Liver (tissue), 3 donors: ENCODE results near the gene WNT3A.

Experiments
- HNF4G ChIP-seq: IDR thresholded peaks from 2 replicates; pipeline ENCODE4 v1.6.1; 2016; ENCODE audit warnings: antibody characterized with exemption
- NR2F2 ChIP-seq: IDR thresholded peaks from 2 replicates; pipeline ENCODE4 v1.6.1; 2016; ENCODE audit warnings: antibody characterized with exemption
- SP1 ChIP-seq: IDR thresholded peaks from 2 replicates; pipeline ENCODE4 v1.6.1; 2018; ENCODE audit warnings: antibody characterized with exemption, mild to moderate bottlenecking
- TAF1 ChIP-seq: conservative IDR thresholded peaks from 2 replicates; pipeline ENCODE4 v1.6.1; 2016; ENCODE audit warnings: antibody characterized with exemption, mild to moderate bottlenecking
- TF ChIP-seq, protein P1 (sequence below): fragments of 150-350 bp; IDR thresholded peaks from 2 replicates; pipeline ENCODE4 v1.5.1; 2017; ENCODE audit warnings: improper control_type of control experiment, low read depth, low read length; ENCODE audit not compliant: missing input control
- TF ChIP-seq, protein P2 (sequence below): IDR thresholded peaks from 2 replicates; pipeline ENCODE4 v1.6.1; 2016; ENCODE audit warnings: antibody characterized with exemption
- donor health status: healthy.
- donor health status: healthy.

DNA sequence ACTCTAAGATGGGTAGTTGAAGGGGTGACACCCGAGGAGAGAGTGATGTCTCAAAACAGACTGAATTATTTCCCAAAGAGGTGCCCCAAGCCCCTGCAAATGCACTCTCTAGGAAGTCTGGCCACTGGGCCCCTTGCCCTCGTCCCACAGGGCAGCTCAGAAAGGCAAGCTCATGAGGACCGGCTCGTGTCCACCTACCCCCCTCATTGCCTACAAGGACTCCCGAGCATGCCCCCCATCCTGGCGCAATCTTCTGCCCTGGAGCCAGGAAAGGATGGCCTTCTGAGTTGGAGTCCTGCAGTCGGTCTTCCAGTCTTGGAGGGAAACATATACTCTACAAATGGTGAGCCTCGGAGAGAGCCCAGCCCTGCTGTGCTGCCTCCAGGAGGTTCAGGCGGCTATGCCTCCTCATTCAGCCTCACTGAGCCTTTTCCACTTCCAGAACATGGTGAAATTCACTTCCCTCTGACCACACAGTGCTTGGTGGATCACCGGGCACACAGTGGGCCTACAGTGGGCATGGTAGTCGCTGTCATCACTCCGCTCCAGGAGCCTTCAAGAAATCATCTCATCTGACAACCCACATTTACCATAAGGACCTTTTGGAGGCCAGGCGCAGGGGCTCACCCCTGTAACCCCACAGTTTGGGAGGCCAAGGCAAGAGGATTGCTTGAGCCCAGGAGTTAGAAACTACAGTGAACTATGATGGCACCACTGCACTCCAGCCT is 5.8 kb upstream of the WNT3A start:
- TF ChIP-seq, protein P1, sequence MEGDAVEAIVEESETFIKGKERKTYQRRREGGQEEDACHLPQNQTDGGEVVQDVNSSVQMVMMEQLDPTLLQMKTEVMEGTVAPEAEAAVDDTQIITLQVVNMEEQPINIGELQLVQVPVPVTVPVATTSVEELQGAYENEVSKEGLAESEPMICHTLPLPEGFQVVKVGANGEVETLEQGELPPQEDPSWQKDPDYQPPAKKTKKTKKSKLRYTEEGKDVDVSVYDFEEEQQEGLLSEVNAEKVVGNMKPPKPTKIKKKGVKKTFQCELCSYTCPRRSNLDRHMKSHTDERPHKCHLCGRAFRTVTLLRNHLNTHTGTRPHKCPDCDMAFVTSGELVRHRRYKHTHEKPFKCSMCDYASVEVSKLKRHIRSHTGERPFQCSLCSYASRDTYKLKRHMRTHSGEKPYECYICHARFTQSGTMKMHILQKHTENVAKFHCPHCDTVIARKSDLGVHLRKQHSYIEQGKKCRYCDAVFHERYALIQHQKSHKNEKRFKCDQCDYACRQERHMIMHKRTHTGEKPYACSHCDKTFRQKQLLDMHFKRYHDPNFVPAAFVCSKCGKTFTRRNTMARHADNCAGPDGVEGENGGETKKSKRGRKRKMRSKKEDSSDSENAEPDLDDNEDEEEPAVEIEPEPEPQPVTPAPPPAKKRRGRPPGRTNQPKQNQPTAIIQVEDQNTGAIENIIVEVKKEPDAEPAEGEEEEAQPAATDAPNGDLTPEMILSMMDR: no peak
- TF ChIP-seq TAF1: no peak
- no peak for TF ChIP-seq HNF4G
- no peak for TF ChIP-seq SP1
- no peak for TF ChIP-seq NR2F2
- TF ChIP-seq, protein P2, sequence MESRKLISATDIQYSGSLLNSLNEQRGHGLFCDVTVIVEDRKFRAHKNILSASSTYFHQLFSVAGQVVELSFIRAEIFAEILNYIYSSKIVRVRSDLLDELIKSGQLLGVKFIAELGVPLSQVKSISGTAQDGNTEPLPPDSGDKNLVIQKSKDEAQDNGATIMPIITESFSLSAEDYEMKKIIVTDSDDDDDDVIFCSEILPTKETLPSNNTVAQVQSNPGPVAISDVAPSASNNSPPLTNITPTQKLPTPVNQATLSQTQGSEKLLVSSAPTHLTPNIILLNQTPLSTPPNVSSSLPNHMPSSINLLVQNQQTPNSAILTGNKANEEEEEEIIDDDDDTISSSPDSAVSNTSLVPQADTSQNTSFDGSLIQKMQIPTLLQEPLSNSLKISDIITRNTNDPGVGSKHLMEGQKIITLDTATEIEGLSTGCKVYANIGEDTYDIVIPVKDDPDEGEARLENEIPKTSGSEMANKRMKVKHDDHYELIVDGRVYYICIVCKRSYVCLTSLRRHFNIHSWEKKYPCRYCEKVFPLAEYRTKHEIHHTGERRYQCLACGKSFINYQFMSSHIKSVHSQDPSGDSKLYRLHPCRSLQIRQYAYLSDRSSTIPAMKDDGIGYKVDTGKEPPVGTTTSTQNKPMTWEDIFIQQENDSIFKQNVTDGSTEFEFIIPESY: no peak
